Measurements from ENCODE around the gene ISCU.

GRCh38 chr12:108518716-108519496 lies 43.5 kb upstream of the ISCU start:
- no peak for TF ChIP-seq YY1 (IDR thresholded peaks at IDR 0.05; ENCODE audit: insufficient read depth, insufficient read length)
- TF ChIP-seq ZNF274 (IDR thresholded peaks at IDR 0.05; ENCODE audit: low read depth, low read length) = no peak

Data from NT2/D1 (cell line).